Panc1 (cell line): Measurements from ENCODE around the gene AJUBA. TPM values are rescaled to one million over a fixed set of nuclear protein-coding genes. Genes with fewer than 3 reads are reported as not detected.

Experiments used
- ATAC-seq: fragments of 200-7000 bp; cut with Tn5 transposase; 2 replicates; pipeline ENCODE4 v1.9.1; 2020; ENCODE audit warnings: mild to moderate bottlenecking, moderate library complexity
- BruUV-seq: library from RNA; stranded (reverse); fragments of 400-500 nt; replicated peaks from 2 replicates; lab custom pipeline; 2021; lab: Mats Ljungman, UMichigan
- CTCF ChIA-PET: fragments of 300-600 bp; sonication (Branson Sonifier 250); formaldehyde crosslinking; loops from one replicate; lab custom pipeline; 2022; ENCODE audit warnings: antibody characterized with exemption; lab: Charles Lee
- POLR2A ChIA-PET: fragments of 300-600 bp; sonication (Branson Sonifier 250); formaldehyde crosslinking; loops from one replicate; lab custom pipeline; 2022; ENCODE audit warnings: antibody characterized with exemption; lab: Charles Lee
- DNase-seq: peaks from one replicate; pipeline ENCODE4 v3.0.0-alpha.2; 2010; ENCODE audit warnings: low read depth, low spot score
- H3K27ac ChIP-seq: 2 replicates; pipeline ENCODE4 v1.5.1; 2011; ENCODE audit warnings: mild to moderate bottlenecking, low read length, inconsistent platforms
- H3K27me3 ChIP-seq: fragments of 200-500 bp; sonication (Bioruptor generic); 2 replicates; pipeline ENCODE4 v1.6.0; 2014; ENCODE audit warnings: low read length, inconsistent platforms; ENCODE audit not compliant: control insufficient read depth, insufficient read depth
- H3K36me3 ChIP-seq: fragments of 200-500 bp; sonication (Bioruptor generic); 2 replicates; pipeline ENCODE4 v1.5.1; 2014; ENCODE audit warnings: inconsistent platforms, mild to moderate bottlenecking, low read length, moderate library complexity; ENCODE audit not compliant: control insufficient read depth, insufficient read depth
- H3K4me1 ChIP-seq: 2 replicates; pipeline ENCODE4 v1.5.1; 2011; ENCODE audit warnings: inconsistent platforms, mild to moderate bottlenecking, low read length, moderate library complexity; ENCODE audit not compliant: control insufficient read depth, insufficient read depth
- H3K4me3 ChIP-seq, 2 experiments: 2 replicates each; pipeline ENCODE4 v1.5.1; 2011 to 2012; ENCODE audit warnings: low read depth in 2 of 2, low read length in 2 of 2, mild to moderate bottlenecking in 2 of 2, inconsistent platforms in 1 of 2, moderate library complexity in 1 of 2
- H3K9me3 ChIP-seq: fragments of 200-500 bp; sonication (Bioruptor generic); 2 replicates; pipeline ENCODE4 v1.5.1; 2014; ENCODE audit warnings: low read depth, mild to moderate bottlenecking, inconsistent platforms, low read length, moderate library complexity; ENCODE audit not compliant: control insufficient read depth, insufficient read depth
- POLR2AphosphoS5 ChIP-seq: IDR thresholded peaks from 2 replicates; pipeline ENCODE4 v1.6.1; 2012; ENCODE audit warnings: mild to moderate bottlenecking, low read depth, low read length, moderate library complexity
- REST ChIP-seq, 2 experiments: IDR thresholded peaks; 2 replicates each; pipeline ENCODE4 v1.6.1; 2011 to 2012; ENCODE audit warnings: low read depth in 2 of 2, control low read depth in 1 of 2, low read length in 1 of 2, mild to moderate bottlenecking in 1 of 2, moderate library complexity in 1 of 2; ENCODE audit not compliant: insufficient read depth in 1 of 2
- SIN3A ChIP-seq: IDR thresholded peaks from 2 replicates; pipeline ENCODE4 v1.6.1; 2012; ENCODE audit warnings: low read depth, mild to moderate bottlenecking, low read length, moderate library complexity, borderline replicate concordance; ENCODE audit not compliant: insufficient read depth
- TCF7L2 ChIP-seq: IDR thresholded peaks from 2 replicates; pipeline ENCODE4 v1.6.1; 2011; ENCODE audit warnings: mild to moderate bottlenecking, low read depth, low read length, inconsistent platforms
- in situ Hi-C: cut with HindIII; loops from 2 replicates; pipeline ENCODE4 v1.10.0; 2016; ENCODE audit warnings: low sequenced_read_pairs, low pct_unique_long_range_greater_than_20kb
- intact Hi-C: fragments of 100-400 bp; cut with micrococcal nuclease; formaldehyde crosslinking; loops from one replicate; pipeline ENCODE4 v1.10.0; 2022; ENCODE audit not compliant: unreplicated experiment
- total RNA-seq: library from RNA; stranded (reverse); gene quantifications from one replicate; pipeline ENCODE4 v1.2.1, GENCODE V29; 2021; ENCODE audit not compliant: unreplicated experiment
- TF ChIP-seq, protein P1 (sequence below): fragments of 450-650 bp; IDR thresholded peaks from 2 replicates; pipeline ENCODE4 v1.5.1; 2017; ENCODE audit warnings: mild to moderate bottlenecking

The AJUBA gene
- total RNA-seq, 1 experiment from 2014 or later: 50.2 TPM

DNA sequence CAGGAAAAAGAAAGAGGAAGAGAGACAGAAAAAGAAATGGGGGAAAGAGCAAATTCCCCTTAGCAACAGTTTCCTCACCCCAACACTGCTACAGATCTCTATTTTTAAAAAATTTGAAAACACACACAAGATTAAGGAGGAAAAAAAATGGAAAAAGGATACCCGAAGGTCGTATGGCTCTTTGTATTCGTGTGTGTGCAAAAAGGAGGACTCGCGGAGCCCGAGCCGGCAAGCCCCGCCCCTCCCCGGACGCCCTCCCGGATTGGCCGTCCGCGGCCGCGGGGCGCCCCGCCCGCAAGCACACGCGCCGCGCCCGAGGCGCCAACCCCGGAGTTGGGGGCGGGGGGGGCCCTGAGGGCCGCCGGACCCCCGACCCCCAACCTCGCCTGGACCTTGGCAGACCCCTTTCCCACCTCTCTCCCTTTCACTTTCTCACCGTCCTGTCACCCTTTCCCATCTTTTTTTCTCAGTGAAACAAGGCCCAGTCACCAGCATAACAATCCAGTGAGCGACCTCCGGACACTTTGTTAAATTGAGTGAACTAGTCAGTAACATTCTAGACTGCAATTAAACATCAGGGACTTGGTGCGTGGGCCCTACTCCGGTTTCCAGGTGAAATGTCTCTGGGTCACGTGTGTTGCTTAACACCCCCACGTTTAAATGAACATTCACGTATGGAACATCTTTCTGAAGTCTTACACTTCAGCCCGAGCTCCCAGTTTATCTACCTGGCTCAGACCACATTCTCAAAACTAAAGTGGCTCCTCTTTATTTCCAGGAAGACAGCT, 27.8 kb upstream of the AJUBA start, which contains the start of gene C14orf93:
Gene C14orf93 (minus strand): TSS at position 205 of the 788 bp plus-strand sequence. CDS start 11,120 bp downstream, outside the sequence.
- CTCF ChIA-PET: no interaction called here
- DNase-seq (peak; percentile 39), ATAC-seq (peak; percentile 73)
- Histone ChIP-seq H3K27ac (peak within 1 kb of the TSS; percentile 99), H3K9me3 (no peaks in the 10 kb centered on the region), H3K4me3 (peak within 1 kb of the TSS; percentile 53 to 68), H3K27me3 (no peaks in the 10 kb centered on the region), H3K4me1 (peaks cover 22% of the 10 kb centered on the region), H3K36me3 (no peaks in the 10 kb centered on the region; the same call in 1 of the 2 replicates)
- POLR2A ChIA-PET: no interaction called here
- no TSS peak for BruUV-seq
- peak; percentile 63; the same call in 1 of the 2 replicates for TF ChIP-seq POLR2AphosphoS5
- TF ChIP-seq REST (IDR thresholded peaks at IDR 0.05; ENCODE audit: insufficient read depth in 1 of 2, low read depth in 2 of 2, low read length in 1 of 2): no peak
- intact Hi-C loops (no loop called here), in situ Hi-C loops (no loop called here)

GRCh38 chr14:23009483-23009938, 27.2 kb upstream of the AJUBA start:
- BruUV-seq: TSS peak; percentile 97
- H3K4me3 ChIP-seq: peak overlapping the region; percentile 53 to 68
- ChIA-PET CTCF (no interaction called here), POLR2A (no interaction called here)
- H3K27ac ChIP-seq: peak overlapping the region; percentile 99
- intact Hi-C loops (no loop called here), in situ Hi-C loops (no loop called here)
- peaks cover 22% of the 10 kb centered on the region for H3K4me1 ChIP-seq
- H3K9me3 ChIP-seq: no peaks in the 10 kb centered on the region
- no peak for TF ChIP-seq REST (IDR thresholded peaks at IDR 0.05; ENCODE audit: insufficient read depth in 1 of 2, low read depth in 2 of 2, low read length in 1 of 2)
- no peaks in the 10 kb centered on the region; the same call in 1 of the 2 replicates for H3K36me3 ChIP-seq
- DNase-seq (no peak), ATAC-seq (no peak)
- no peaks in the 10 kb centered on the region for H3K27me3 ChIP-seq

GRCh38 chr14:23008831-23009230, 26.5 kb upstream of the AJUBA start:
- intact Hi-C loops: no loop called here
- H3K27me3 ChIP-seq: no peaks in the 10 kb centered on the region
- no peak for ATAC-seq
- no peaks in the 10 kb centered on the region for H3K9me3 ChIP-seq
- TF ChIP-seq REST (IDR thresholded peaks at IDR 0.05; ENCODE audit: insufficient read depth in 1 of 2, low read depth in 2 of 2, low read length in 1 of 2) (no peak), POLR2AphosphoS5 (no peak), TCF7L2 (no peak), SIN3A (no peak)
- TF ChIP-seq, protein P1, sequence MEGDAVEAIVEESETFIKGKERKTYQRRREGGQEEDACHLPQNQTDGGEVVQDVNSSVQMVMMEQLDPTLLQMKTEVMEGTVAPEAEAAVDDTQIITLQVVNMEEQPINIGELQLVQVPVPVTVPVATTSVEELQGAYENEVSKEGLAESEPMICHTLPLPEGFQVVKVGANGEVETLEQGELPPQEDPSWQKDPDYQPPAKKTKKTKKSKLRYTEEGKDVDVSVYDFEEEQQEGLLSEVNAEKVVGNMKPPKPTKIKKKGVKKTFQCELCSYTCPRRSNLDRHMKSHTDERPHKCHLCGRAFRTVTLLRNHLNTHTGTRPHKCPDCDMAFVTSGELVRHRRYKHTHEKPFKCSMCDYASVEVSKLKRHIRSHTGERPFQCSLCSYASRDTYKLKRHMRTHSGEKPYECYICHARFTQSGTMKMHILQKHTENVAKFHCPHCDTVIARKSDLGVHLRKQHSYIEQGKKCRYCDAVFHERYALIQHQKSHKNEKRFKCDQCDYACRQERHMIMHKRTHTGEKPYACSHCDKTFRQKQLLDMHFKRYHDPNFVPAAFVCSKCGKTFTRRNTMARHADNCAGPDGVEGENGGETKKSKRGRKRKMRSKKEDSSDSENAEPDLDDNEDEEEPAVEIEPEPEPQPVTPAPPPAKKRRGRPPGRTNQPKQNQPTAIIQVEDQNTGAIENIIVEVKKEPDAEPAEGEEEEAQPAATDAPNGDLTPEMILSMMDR: no peak
- H3K4me3 ChIP-seq: no peak overlapping the region; a peak in 1 of 4 replicates
- ChIA-PET POLR2A (no interaction called here), CTCF (no interaction called here)
- in situ Hi-C loops: no loop called here
- no TSS peak for BruUV-seq
- H3K27ac ChIP-seq: peak overlapping the region; percentile 99
- DNase-seq: no peak
- H3K4me1 ChIP-seq: peaks cover 22% of the 10 kb centered on the region
- no peaks in the 10 kb centered on the region; the same call in 1 of the 2 replicates for H3K36me3 ChIP-seq
